Amygdala (tissue), 56 donors: ENCODE measurements around the gene CLCN1.
A peak's percentile ranks its signal among the peaks of the same experiment; 100 is the strongest.
"Not testable (repeated sequence)": the region's sequence is repeated elsewhere in the genome, so short reads cannot be mapped to it uniquely, and the experiment has no call there.

ENCODE experiments used
- DNase-seq, 56 donors: peaks; one replicate each; lab custom pipeline; 2025; lab: John Stamatoyannopoulos, UW

CLCN1 gene

GRCh38 chr7:143315776-143316175 lies at the start of gene CLCN1:
Gene CLCN1, plus strand, starts transcription at chr7:143316111. Its CDS starts 102 bp downstream, at chr7:143316213.
- no peak for DNase-seq

GRCh38 chr7:143269251-143269650 lies 46.7 kb upstream of the CLCN1 start:
- DNase-seq = no peak

DNA sequence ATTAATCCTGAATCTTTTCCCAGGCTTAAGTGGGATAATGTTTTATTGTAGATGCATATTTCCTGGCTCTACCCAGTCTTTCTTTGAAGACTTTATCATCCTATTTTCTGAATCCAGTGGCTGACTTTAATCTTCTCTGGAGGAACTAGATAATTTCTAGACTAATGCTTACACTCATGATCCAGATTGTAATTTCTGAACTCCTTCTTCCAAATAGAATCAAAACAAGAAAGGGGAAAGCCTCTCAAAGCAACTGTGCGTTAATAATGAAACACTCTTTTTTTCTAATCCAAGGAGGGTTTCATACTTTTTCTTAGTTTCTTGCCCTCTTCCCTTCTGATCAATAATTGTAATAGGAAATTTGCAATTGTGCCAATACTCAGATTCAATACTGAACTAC lies 44.7 kb upstream of the CLCN1 start:
- DNase-seq = no peak

DNA sequence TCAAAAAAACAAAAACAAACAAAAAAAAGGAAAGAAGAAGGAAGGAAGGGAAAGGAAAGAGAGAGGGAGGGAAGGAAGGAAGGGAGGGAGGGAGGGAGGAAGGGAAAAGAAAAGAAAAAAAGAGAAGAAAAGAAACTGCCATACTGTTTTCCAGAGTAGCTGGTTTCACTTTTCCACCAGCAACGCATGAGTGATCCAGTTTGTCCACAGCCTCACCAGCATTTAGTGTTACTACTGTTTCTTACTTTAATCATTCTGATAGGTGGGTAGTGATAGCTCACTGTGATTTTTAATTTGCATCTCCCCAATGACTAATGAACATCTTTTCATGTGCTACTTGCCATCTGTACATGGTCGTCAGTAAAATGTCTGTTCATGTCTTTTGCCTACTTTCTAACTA lies 43.0 kb upstream of the CLCN1 start:
- DNase-seq = no peak

GRCh38 chr7:143279186-143280098 lies 36.5 kb upstream of the CLCN1 start:
- peak in 9 of 56 donors; percentile 22 to 77 (median 44) for DNase-seq

- DNase-seq = no peak
Observed at GRCh38 chr7:143280160-143280559, 35.8 kb upstream of the CLCN1 start.

GRCh38 chr7:143280566-143280965 lies 35.3 kb upstream of the CLCN1 start:
- DNase-seq = no peak

- DNase-seq = no peak
Observed at GRCh38 chr7:143281529-143281928, 34.4 kb upstream of the CLCN1 start.

- no peak for DNase-seq
Observed at GRCh38 chr7:143282124-143282523, 33.8 kb upstream of the CLCN1 start.

- no peak for DNase-seq
Observed at GRCh38 chr7:143283381-143283780, 32.5 kb upstream of the CLCN1 start.

GRCh38 chr7:143284591-143285469 lies 31.1 kb upstream of the CLCN1 start, which contains the start of gene TMEM139:
Gene TMEM139, plus strand, starts transcription at chr7:143284958. Its CDS starts 1,000 bp downstream, at chr7:143285958.
- peak in 12 of 56 donors; percentile 13 to 40 (median 22) for DNase-seq

DNA sequence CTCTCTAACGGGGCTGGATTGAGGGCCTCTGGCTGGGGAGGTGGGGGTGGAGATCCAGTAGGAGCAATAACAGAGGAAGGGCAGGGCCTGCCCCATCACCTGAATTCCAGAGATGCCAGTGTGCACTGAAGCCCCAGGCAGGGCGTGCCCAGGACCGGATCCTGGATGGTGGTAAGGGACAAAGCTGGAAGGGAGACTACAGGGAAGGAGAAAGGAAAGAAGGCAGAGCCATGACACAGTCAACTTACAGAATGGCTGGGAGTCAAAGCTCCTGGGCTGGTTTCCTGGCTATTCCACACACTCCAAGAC lies 30.5 kb upstream of the CLCN1 start:
- peak in 1 of 56 donors; percentile 28 for DNase-seq

DNA sequence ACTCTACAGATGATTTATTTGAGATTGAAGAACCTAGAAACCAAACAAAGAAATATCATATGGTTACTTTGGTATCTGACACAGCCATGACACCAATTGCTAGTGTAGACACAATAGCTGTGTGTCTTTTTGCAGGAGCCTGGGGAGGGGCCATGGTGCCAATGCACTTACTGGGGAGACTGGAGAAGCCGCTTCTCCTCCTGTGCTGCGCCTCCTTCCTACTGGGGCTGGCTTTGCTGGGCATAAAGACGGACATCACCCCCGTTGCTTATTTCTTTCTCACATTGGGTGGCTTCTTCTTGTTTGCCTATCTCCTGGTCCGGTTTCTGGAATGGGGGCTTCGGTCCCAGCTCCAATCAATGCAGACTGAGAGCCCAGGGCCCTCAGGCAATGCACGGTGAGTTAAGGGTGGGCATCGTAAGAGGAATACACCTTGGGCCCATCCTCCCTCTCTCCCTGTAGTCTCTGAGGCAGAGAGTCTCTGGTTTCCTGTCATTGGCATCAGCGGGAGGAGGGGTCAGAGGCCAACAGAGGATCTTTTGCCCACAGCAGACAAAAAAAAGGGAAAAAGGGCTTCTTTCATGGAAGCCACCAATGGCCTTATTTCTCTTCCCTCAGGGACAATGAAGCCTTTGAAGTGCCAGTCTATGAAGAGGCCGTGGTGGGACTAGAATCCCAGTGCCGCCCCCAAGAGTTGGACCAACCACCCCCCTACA lies 29.9 kb upstream of the CLCN1 start:
- peak in 36 of 56 donors; percentile 16 to 80 (median 56) for DNase-seq

- peak in 23 of 56 donors; percentile 13 to 80 (median 60) for DNase-seq
Observed at GRCh38 chr7:143286522-143286890, 29.4 kb upstream of the CLCN1 start.

- DNase-seq = peak in 2 of 56 donors; percentile 51 to 59
Observed at GRCh38 chr7:143287339-143287934, 28.5 kb upstream of the CLCN1 start.

- DNase-seq = peak; percentile 72 to 99 (median 96)
Observed at GRCh38 chr7:143287935-143288826, 27.7 kb upstream of the CLCN1 start, which contains the start of gene CASP2. Gene CASP2, plus strand, starts transcription at chr7:143288351. Its CDS starts 105 bp downstream, at chr7:143288456.

GRCh38 chr7:143288836-143289235 lies 27.1 kb upstream of the CLCN1 start:
- DNase-seq = no peak

DNA sequence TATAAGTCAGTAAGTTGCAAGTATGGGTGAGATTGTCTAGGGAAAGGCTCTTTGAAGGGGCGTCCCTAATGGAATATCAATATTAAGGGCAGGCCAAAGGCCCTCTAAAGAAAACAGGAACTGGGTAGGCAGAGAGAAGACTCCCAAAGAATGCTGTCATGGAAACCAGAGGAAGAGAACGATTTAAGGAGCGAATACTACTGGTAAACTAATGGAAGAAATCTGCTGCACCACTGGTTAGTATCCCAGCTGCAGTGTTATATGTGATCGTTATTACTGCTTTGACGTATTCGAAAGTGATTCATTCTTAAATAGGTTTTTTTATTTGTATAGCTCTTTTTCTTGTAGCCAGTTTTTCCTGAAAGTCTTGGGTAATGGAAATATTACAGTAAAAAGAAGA lies 26.5 kb upstream of the CLCN1 start:
- DNase-seq = no peak

- not testable (repeated sequence) for DNase-seq
Observed at GRCh38 chr7:143289888-143290287, 26.0 kb upstream of the CLCN1 start.
